Stimulated activated CD4-positive, alpha-beta T cell treated with anti-CD3 and anti-CD28 coated beads, Interleukin-2, amount 100 ng/mL, for 48 hours (primary cell): ENCODE results near the gene NMUR2.

Experiments
- DNase-seq, 2 donors: peaks; one replicate each; pipeline ENCODE4 v3.0.0-alpha.2; 2020

NMUR2 gene

DNA sequence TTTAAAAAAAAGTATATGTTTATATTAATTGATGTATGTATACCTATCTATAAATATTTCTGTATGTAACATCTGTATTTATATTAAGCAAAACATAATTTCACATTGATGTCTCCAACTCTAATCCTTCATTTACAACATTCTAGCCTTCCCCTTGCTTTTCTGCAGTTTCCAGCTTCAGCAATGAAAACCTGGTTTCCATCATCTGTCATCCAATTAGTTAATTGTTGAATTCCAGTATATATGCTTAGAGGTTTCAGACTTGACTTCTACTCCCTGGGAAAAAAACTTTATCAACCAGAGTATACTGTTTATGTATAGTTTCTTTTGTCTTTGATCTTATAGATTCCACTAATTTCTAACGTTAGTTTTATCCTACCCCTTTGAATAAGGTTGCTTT is 38.4 kb downstream of the NMUR2 start:
- no peak for DNase-seq

DNA sequence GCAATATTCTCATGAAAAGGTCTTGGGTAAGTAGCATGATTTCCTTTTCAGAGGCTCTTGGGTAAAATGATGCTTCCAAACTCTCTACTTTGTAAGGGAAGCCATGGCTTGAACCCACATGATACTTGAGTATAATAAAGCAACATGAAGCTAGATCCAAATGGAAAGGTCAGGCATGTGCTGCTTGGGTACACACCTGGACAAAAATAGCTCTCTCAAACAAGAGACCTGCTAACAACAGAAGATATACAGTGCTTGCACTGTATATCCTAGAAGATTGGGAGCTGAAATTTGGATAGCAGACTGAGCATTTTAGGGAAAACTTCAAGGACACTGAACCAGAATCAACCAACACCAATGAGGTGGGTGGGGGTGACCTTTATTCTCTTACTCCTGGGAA is 40.2 kb downstream of the NMUR2 start:
- no peak for DNase-seq

DNA sequence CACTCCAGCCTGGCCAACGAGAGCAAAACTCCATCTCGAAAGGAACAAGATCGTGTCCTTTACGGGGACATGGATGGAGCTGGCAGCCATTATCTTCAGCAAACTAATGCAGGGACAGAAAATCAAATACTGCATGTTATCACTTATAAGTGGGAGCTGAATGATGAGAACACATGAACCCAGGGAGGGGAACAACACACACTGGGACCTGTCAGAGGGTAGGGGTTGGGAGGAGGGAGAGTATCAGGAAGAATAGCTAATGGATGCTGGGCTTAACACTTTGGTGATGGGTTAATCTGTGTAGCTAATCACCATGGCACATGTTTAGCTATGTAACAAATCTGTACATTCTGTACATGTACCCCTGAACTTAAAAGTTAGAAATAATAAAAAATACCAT is 40.9 kb downstream of the NMUR2 start:
- no peak for DNase-seq

DNA sequence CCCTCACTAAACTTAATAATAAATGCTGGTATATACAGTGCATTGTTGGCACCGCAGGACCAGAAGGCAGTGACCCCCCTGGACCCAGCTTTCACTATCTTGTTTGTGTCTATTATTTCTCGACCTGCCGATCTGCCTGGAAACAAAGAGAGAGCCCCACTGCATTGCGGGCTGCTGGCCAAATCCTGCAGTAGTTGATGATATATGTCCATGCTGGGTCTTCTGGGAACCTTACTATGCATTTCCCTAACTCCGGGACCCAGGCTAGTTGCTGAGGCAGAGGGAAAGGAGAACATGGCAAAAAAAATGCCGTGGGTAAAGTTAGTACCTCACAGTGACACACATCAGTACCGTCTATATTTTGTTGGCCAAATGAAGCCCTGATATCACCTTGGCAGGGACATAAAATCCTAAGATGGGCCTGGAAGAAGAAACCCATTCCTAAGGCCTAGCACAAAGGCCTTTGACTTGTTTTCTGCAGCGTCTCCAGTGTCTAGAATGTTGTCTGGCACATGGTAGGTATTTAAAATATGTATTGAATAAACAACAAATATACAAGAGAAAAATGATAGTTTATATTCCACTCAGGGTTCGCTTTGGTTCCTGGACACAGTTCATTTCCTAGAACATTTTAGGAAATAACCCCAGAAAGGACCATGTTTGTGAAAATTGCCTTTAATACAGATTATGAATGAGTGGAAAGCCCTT is 46.1 kb downstream of the NMUR2 start:
- no peak for DNase-seq

DNA sequence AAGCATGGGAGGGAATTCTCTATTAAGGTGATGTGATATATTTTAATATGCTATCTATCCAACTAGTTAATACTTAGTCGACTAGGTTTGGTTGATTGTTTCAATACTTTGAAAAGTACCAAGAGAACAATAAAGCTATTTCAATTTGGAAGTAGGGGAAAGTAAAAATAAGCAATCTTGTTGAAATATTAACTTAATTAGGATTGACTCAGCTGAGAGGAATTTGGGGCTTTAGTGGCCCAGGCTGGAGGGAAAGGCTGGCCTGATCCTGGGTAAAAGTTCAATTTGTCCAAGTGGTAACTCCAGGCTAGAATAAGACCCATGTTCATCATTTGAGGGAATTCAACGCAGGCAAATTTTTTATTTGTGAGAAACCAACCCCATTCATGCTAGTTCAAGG is 48.6 kb downstream of the NMUR2 start:
- no peak for DNase-seq

DNA sequence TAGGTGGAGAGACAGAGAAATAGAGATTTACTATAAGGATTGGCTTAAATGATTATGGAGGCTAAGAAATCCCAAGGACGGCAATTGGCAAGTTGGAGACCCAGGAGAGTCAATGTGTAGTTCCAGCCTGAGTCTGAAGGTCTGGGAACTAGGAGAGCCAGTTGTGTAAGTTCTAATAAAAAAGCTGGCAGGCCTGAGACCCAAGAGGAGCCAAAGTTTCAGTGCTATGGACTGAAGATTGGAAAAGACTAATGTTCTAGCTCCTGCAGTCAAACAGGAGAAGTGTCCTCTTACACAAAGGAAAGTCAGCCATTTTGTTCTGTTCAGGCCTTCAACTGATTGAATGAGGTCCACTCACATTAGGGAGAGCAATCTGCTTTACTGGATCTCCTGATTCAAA is 50.0 kb downstream of the NMUR2 start:
- DNase-seq = no peak

DNA sequence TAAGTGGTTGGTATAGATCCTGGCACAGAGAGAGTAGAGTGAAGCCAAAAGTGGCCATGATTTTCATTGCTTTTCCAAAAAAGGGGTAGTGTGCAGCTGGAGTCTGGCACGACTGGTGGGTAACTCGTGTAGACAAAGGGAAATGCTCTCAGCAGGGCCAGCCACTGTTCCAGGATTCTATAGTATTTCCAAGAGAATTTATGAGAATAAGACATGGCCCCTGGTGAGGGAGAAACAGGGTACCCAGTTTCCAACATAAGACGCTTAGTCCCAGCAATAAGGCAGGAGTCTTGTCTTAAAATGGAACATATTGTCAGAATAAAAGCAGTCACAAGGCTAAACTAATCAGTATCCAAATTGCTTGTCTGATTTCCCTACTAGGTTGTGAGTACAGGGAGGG is 52.1 kb downstream of the NMUR2 start:
- DNase-seq = no peak

DNA sequence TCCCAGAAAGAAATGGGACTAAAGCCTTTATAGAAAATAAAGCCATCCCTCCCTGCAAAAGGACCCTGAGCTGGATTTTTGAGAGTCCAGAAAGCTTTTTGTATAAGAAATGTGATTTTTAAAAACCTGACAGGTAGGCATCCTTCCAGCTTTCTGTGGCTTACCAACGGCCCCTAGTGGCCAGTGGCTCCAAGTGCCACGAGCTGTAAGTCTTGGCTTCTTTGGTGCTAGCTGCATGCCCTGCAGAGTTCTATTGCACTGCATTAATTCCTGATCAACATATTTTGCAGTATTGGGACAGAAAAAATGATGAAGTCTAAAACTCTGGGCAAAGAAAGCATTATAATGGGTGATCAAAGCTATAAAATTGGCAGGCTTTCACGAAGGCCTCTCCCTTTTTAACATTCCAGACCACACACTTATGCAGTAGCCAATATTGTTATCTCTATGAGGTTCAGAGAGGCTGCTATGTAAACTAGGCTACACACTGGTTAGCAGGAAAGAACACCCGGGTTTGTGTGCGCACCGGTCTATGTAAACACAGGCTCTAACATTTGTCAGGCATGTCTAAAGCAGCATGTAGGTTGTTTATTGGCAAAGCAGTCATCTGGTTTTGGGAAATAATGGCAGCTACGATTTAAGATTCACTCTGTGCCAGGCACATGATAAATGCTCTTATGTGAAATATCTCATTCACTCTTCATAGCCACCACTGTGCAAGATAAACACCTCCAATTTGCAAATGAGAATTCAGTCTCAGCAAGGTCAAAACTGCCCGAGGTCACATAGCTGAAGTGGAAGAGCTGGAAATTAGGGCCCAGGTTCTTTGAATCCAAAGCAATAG is 55.2 kb downstream of the NMUR2 start:
- peak; percentile 9 to 11 for DNase-seq
